Left hindlimb (tissue), 1 donor: ENCODE data around the gene HSPA6.
"Not testable (repeated sequence)": the region's sequence is repeated elsewhere in the genome, so short reads cannot be mapped to it uniquely, and the experiment has no call there.

Experiments used
- DNase-seq: peaks from one replicate; pipeline ENCODE4 v3.0.0-alpha.2; 2018

HSPA6 gene

GRCh38 chr1:161571703-161572102 lies 47.4 kb downstream of the HSPA6 start:
- DNase-seq, result not testable (repeated sequence)
